WTC11 (cell line): ENCODE results near the gene CSNK2A2.

Experiments used
- IRF1 ChIP-seq: sonication (generic); formaldehyde crosslinking; IDR thresholded peaks from 2 replicates; pipeline ENCODE4 v1.8.0; 2023; ENCODE audit warnings: missing genetic modification reagents
- JUN ChIP-seq: sonication (generic); formaldehyde crosslinking; IDR thresholded peaks from 2 replicates; pipeline ENCODE4 v1.8.0; 2023; ENCODE audit warnings: mild to moderate bottlenecking, missing genetic modification reagents
- PREB ChIP-seq: sonication (generic); formaldehyde crosslinking; IDR thresholded peaks from 2 replicates; pipeline ENCODE4 v1.8.1; 2022; ENCODE audit warnings: mild to moderate bottlenecking, missing genetic modification reagents, moderate library complexity, borderline replicate concordance
- TEAD4 ChIP-seq: sonication (generic); formaldehyde crosslinking; IDR thresholded peaks from 2 replicates; pipeline ENCODE4 v1.8.0; 2022; ENCODE audit warnings: mild to moderate bottlenecking, missing genetic modification reagents
- ZBTB21 ChIP-seq: sonication (generic); formaldehyde crosslinking; IDR thresholded peaks from 2 replicates; pipeline ENCODE4 v1.8.1; 2023; ENCODE audit warnings: mild to moderate bottlenecking, missing genetic modification reagents, borderline replicate concordance
- ZNF121 ChIP-seq: sonication (generic); formaldehyde crosslinking; IDR thresholded peaks from 2 replicates; pipeline ENCODE4 v1.8.0; 2023; ENCODE audit warnings: missing genetic modification reagents
- ZNF138 ChIP-seq: sonication (generic); formaldehyde crosslinking; conservative IDR thresholded peaks from 2 replicates; pipeline ENCODE4 v1.8.1; 2022; ENCODE audit warnings: mild to moderate bottlenecking, moderate library complexity, missing genetic modification reagents
- TF ChIP-seq, protein P1 (sequence below): fragments of 200-600 bp; IDR thresholded peaks from 2 replicates; pipeline ENCODE4 v1.8.0; 2022; ENCODE audit warnings: antibody characterized with exemption

DNA sequence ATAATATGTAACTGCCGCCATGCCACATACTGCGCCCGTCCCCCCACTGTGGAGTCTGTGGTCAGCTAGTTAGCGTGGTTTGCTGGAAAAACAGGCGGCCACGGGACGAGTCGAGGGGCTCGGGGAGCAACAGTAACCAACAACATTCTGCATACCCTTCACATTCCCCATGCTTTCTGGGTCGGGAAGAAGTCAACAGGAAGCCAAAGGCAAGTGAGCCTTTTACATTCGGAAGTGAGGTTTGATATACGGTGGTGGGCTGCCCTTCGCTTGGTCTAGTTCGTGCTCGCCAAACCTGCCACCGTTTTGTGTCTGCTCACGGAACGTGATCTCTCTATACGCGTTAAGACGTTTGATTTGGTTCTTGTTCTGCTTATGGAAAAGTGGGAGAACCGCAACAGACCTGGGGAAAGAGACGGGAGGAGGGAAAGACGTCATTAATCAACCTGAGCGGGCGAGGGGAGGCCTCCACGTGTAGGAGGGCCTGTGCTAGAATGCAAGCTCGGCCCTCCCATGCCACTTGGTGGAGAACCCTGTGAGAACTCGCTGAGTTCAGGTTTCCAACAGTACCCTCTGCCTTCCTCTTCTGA, 39.9 kb downstream of the CSNK2A2 start:
- no peak for TF ChIP-seq ZBTB21
- TF ChIP-seq, protein P1, sequence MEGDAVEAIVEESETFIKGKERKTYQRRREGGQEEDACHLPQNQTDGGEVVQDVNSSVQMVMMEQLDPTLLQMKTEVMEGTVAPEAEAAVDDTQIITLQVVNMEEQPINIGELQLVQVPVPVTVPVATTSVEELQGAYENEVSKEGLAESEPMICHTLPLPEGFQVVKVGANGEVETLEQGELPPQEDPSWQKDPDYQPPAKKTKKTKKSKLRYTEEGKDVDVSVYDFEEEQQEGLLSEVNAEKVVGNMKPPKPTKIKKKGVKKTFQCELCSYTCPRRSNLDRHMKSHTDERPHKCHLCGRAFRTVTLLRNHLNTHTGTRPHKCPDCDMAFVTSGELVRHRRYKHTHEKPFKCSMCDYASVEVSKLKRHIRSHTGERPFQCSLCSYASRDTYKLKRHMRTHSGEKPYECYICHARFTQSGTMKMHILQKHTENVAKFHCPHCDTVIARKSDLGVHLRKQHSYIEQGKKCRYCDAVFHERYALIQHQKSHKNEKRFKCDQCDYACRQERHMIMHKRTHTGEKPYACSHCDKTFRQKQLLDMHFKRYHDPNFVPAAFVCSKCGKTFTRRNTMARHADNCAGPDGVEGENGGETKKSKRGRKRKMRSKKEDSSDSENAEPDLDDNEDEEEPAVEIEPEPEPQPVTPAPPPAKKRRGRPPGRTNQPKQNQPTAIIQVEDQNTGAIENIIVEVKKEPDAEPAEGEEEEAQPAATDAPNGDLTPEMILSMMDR: no peak
- no peak for TF ChIP-seq IRF1 (CRISPR knock-in tag)
- TF ChIP-seq JUN (CRISPR knock-in tag): no peak
- no peak for TF ChIP-seq ZNF121 (CRISPR knock-in tag)
- no peak for TF ChIP-seq TEAD4
- no peak for TF ChIP-seq ZNF138 (CRISPR knock-in tag)
- no peak for TF ChIP-seq PREB
